IMR-90 (cell line): ENCODE measurements around the gene FGF12. TPM values are rescaled to one million over a fixed set of nuclear protein-coding genes. Genes with fewer than 3 reads are reported as not detected.

Experiments used
- ATAC-seq: fragments of 200-7000 bp; cut with Tn5 transposase; 2 replicates; pipeline ENCODE4 v1.9.1; 2020; ENCODE audit warnings: low read depth, mild to moderate bottlenecking, moderate library complexity
- BruUV-seq: library from RNA; stranded (reverse); fragments of 400-500 nt; replicated peaks from 2 replicates; lab custom pipeline; 2021; lab: Mats Ljungman, UMichigan
- CTCF ChIA-PET: fragments of 300-600 bp; formaldehyde crosslinking; extraction: SDS; loops from one replicate; lab custom pipeline; 2021; ENCODE audit warnings: antibody characterized with exemption; lab: Yijun Ruan, JAX
- POLR2A ChIA-PET: fragments of 300-600 bp; sonication (Branson Sonifier 250); formaldehyde crosslinking; loops from one replicate; lab custom pipeline; 2022; ENCODE audit warnings: antibody characterized with exemption; ENCODE audit not compliant: unreplicated experiment; lab: Charles Lee
- DNase-seq: peaks from one replicate; pipeline ENCODE4 v3.0.0; 2013
- H2AFZ ChIP-seq: replicated peaks from 2 replicates; pipeline ENCODE3; 2013; ENCODE audit warnings: low read length, mild to moderate bottlenecking; ENCODE audit not compliant: poor library complexity
- H2AK5ac ChIP-seq: 2 replicates; pipeline ENCODE4 v1.6.1; 2013; ENCODE audit warnings: low read depth, low read length, inconsistent platforms
- H2AK9ac ChIP-seq: replicated peaks from 2 replicates; pipeline ENCODE3; 2013; ENCODE audit warnings: mild to moderate bottlenecking, low read depth, low read length, moderate library complexity; ENCODE audit not compliant: poor library complexity
- H2BK120ac ChIP-seq: 2 replicates; pipeline ENCODE4 v1.6.1; 2013; ENCODE audit warnings: low read depth, low read length, inconsistent platforms
- H2BK15ac ChIP-seq: 3 replicates; pipeline ENCODE4 v1.6.1; 2013; ENCODE audit warnings: low read depth, low read length, inconsistent platforms
- H2BK20ac ChIP-seq: 2 replicates; pipeline ENCODE4 v1.6.1; 2013; ENCODE audit warnings: low read depth, mild to moderate bottlenecking, inconsistent platforms, low read length, moderate library complexity
- H2BK5ac ChIP-seq: 2 replicates; pipeline ENCODE4 v1.6.1; 2013; ENCODE audit warnings: mild to moderate bottlenecking, low read depth, low read length, inconsistent platforms; ENCODE audit not compliant: poor library complexity, severe bottlenecking
- H3K14ac ChIP-seq: replicated peaks from 2 replicates; pipeline ENCODE4 v1.6.1; 2013; ENCODE audit warnings: low read depth, low read length, inconsistent platforms
- H3K18ac ChIP-seq: 2 replicates; pipeline ENCODE4 v1.6.1; 2013; ENCODE audit warnings: low read depth, low read length, control low read depth
- H3K23ac ChIP-seq: 2 replicates; pipeline ENCODE4 v1.6.1; 2013; ENCODE audit warnings: low read depth, low read length, inconsistent platforms
- H3K27ac ChIP-seq: 2 replicates; pipeline ENCODE4 v1.5.1; 2013; ENCODE audit warnings: mild to moderate bottlenecking, control low read depth, low read length; ENCODE audit not compliant: insufficient read depth
- H3K27me3 ChIP-seq: 2 replicates; pipeline ENCODE4 v1.6.1; 2013; ENCODE audit warnings: low read length; ENCODE audit not compliant: control insufficient read depth, insufficient read depth
- H3K36me3 ChIP-seq: 2 replicates; pipeline ENCODE4 v1.6.1; 2013; ENCODE audit warnings: low read length, mixed read lengths; ENCODE audit not compliant: control insufficient read depth, insufficient read depth
- H3K4ac ChIP-seq: 2 replicates; pipeline ENCODE4 v1.6.1; 2013; ENCODE audit warnings: low read depth, low read length, inconsistent platforms
- H3K4me1 ChIP-seq: 2 replicates; pipeline ENCODE4 v1.6.1; 2013; ENCODE audit warnings: low read length, mixed read lengths; ENCODE audit not compliant: control insufficient read depth, insufficient read depth
- H3K4me2 ChIP-seq: 2 replicates; pipeline ENCODE4 v1.6.1; 2013; ENCODE audit warnings: low read depth, mild to moderate bottlenecking, control low read depth, low read length, moderate library complexity
- H3K4me3 ChIP-seq: 2 replicates; pipeline ENCODE4 v1.5.1; 2013; ENCODE audit warnings: low read depth, mild to moderate bottlenecking, control low read depth, low read length, moderate library complexity; ENCODE audit not compliant: insufficient read depth
- H3K56ac ChIP-seq: 2 replicates; pipeline ENCODE4 v1.6.1; 2013; ENCODE audit warnings: low read length, inconsistent platforms; ENCODE audit not compliant: insufficient read depth; ENCODE audit errors: extremely low read depth
- H3K79me1 ChIP-seq, 2 experiments: 2 replicates each; pipeline ENCODE4 v1.6.1; 2013; ENCODE audit warnings: low read length in 2 of 2, inconsistent platforms in 1 of 2, low read depth in 1 of 2
- H3K9ac ChIP-seq: 2 replicates; pipeline ENCODE4 v1.6.1; 2013; ENCODE audit warnings: low read depth, low read length, control low read depth
- H3K9me1 ChIP-seq: 2 replicates; pipeline ENCODE4 v1.6.1; 2013; ENCODE audit warnings: low read length, inconsistent platforms; ENCODE audit not compliant: insufficient read depth
- H3K9me3 ChIP-seq: 2 replicates; pipeline ENCODE4 v1.6.1; 2013; ENCODE audit warnings: low read length; ENCODE audit not compliant: control insufficient read depth, insufficient read depth
- H4K20me1 ChIP-seq: 2 replicates; pipeline ENCODE4 v1.6.1; 2013; ENCODE audit warnings: low read length, inconsistent platforms; ENCODE audit not compliant: insufficient read depth
- H4K5ac ChIP-seq: 2 replicates; pipeline ENCODE4 v1.6.1; 2013; ENCODE audit warnings: mild to moderate bottlenecking, low read depth, low read length, control low read depth
- H4K8ac ChIP-seq, 2 experiments: 2 replicates each; pipeline ENCODE4 v1.6.1; 2013; ENCODE audit warnings: low read depth in 2 of 2, low read length in 2 of 2, control low read depth in 1 of 2, inconsistent platforms in 1 of 2
- H4K91ac ChIP-seq: 2 replicates; pipeline ENCODE4 v1.6.1; 2013; ENCODE audit warnings: low read depth, low read length, inconsistent platforms; ENCODE audit not compliant: insufficient read depth
- BHLHE40 ChIP-seq: fragments of 150-350 bp; IDR thresholded peaks from 2 replicates; pipeline ENCODE4 v1.6.1; 2016; ENCODE audit warnings: mild to moderate bottlenecking, low read depth, low read length
- CHD1 ChIP-seq: IDR thresholded peaks from 2 replicates; pipeline ENCODE4 v1.6.1; 2012; ENCODE audit warnings: low read depth, low read length, improper control_type of control experiment
- ELK1 ChIP-seq: fragments of 150-350 bp; IDR thresholded peaks from 2 replicates; pipeline ENCODE4 v1.6.1; 2016; ENCODE audit warnings: low read depth, mild to moderate bottlenecking, low read length, moderate library complexity, borderline replicate concordance
- FOS ChIP-seq: fragments of 150-350 bp; IDR thresholded peaks from 2 replicates; pipeline ENCODE4 v1.6.1; 2016; ENCODE audit warnings: low read depth, low read length
- MAZ ChIP-seq: IDR thresholded peaks from 2 replicates; pipeline ENCODE4 v1.6.1; 2012; ENCODE audit warnings: low read depth, mild to moderate bottlenecking, low read length, improper control_type of control experiment, moderate library complexity, borderline replicate concordance
- MXI1 ChIP-seq: IDR thresholded peaks from 2 replicates; pipeline ENCODE4 v1.6.1; 2012; ENCODE audit warnings: low read depth, mild to moderate bottlenecking, low read length, moderate library complexity, borderline replicate concordance
- NFE2L2 ChIP-seq: fragments of 150-350 bp; IDR thresholded peaks from 2 replicates; pipeline ENCODE4 v1.6.1; 2016; ENCODE audit warnings: low read depth, mild to moderate bottlenecking, low read length
- POLR2A ChIP-seq: IDR thresholded peaks from 2 replicates; pipeline ENCODE4 v1.6.1; 2012; ENCODE audit warnings: mild to moderate bottlenecking, low read depth, low read length
- RCOR1 ChIP-seq: IDR thresholded peaks from 2 replicates; pipeline ENCODE4 v1.6.1; 2012; ENCODE audit warnings: mild to moderate bottlenecking, low read length, improper control_type of control experiment; ENCODE audit not compliant: insufficient replicate concordance
- RFX5 ChIP-seq: IDR thresholded peaks from 2 replicates; pipeline ENCODE4 v1.8.0; 2012; ENCODE audit warnings: low read depth, mild to moderate bottlenecking, low read length, moderate library complexity
- SMC3 ChIP-seq: fragments of 150-350 bp; IDR thresholded peaks from 2 replicates; pipeline ENCODE4 v1.6.1; 2016; ENCODE audit warnings: low read depth, mild to moderate bottlenecking, antibody characterized with exemption, low read length, moderate library complexity
- USF2 ChIP-seq: fragments of 150-350 bp; IDR thresholded peaks from 2 replicates; pipeline ENCODE4 v1.6.1; 2017; ENCODE audit warnings: mild to moderate bottlenecking, antibody characterized with exemption, low read length, low read depth
- WGBS, 2 experiments: methylation state at CpG; one replicate each; pipeline versions ENCODE4 v1.1.5 to v1.1.7; 2013; ENCODE audit warnings: missing lambda C conversion rate in 2 of 2; ENCODE audit not compliant: insufficient read length in 1 of 2; ENCODE audit errors: extremely low coverage in 2 of 2; 5-methylcytosine and 5-hydroxymethylcytosine counted together
- dilution Hi-C: fragments of 300-500 bp; cut with HindIII; formaldehyde crosslinking; loops from one replicate; pipeline ENCODE4 v1.14.3; 2018; ENCODE audit warnings: low sequenced_read_pairs; ENCODE audit not compliant: unreplicated experiment
- in situ Hi-C: fragments of 300-500 bp; cut with MboI; formaldehyde crosslinking; loops from 3 replicates; pipeline ENCODE4 v1.14.3; 2019; ENCODE audit warnings: low sequenced_read_pairs, inconsistent platforms, mixed read lengths
- intact Hi-C: fragments of 100-400 bp; cut with micrococcal nuclease; formaldehyde crosslinking; loops from 2 replicates; pipeline ENCODE4 v1.10.0; 2022
- polyA plus RNA-seq, 3 experiments: library from polyadenylated mRNA; depleted of rRNA; stranded (reverse); fragments of >200 nt; gene quantifications; 2 replicates each; pipeline ENCODE4 v1.2.3, GENCODE V29; 2012; ENCODE audit warnings: low replicate concordance in 1 of 3
- total RNA-seq: library from RNA; depleted of rRNA; stranded (reverse); fragments of >200 nt; gene quantifications from 2 replicates; pipeline ENCODE4 v1.2.3, GENCODE V29; 2012

Gene FGF12
- total and polyA plus RNA-seq, 2 of the 4 experiments (the other 2 are of a cell fraction), result not detected

- Histone ChIP-seq H2BK15ac (no peak overlapping the region), H3K4ac (no peak overlapping the region), H2AK5ac (no peak overlapping the region), H3K27me3 (no peaks in the 10 kb centered on the region), H4K91ac (no peak overlapping the region), H3K79me1 (no peaks in the 10 kb centered on the region), H3K9ac (no peak overlapping the region), H3K4me2 (no peak overlapping the region), H2BK120ac (no peak overlapping the region), H3K9me1 (no peaks in the 10 kb centered on the region), H3K14ac (no peak overlapping the region), H2BK20ac (no peak overlapping the region), H2AFZ (no peak overlapping the region), H3K56ac (no peak overlapping the region), H4K20me1 (no peaks in the 10 kb centered on the region), H3K4me3 (no peak overlapping the region), H2BK5ac (no peak overlapping the region), H3K18ac (no peak overlapping the region), H3K23ac (no peak overlapping the region), H3K36me3 (no peaks in the 10 kb centered on the region), H3K9me3 (no peaks in the 10 kb centered on the region), H4K5ac (no peak overlapping the region), H4K8ac (no peak overlapping the region), H3K27ac (no peak overlapping the region), H3K4me1 (no peaks in the 10 kb centered on the region), H2AK9ac (no peak overlapping the region)
- dilution Hi-C loops, result no loop called here
- in situ Hi-C loops, result no loop called here
- intact Hi-C loops, result no loop called here
- WGBS, 2 experiments, result no CpG with 5 or more reads among the region's 2 CpGs
- TF ChIP-seq CHD1 (no peak), BHLHE40 (no peak), POLR2A (no peak), RCOR1 (no peak), SMC3 (no peak), MAZ (no peak), USF2 (no peak), MXI1 (no peak), NFE2L2 (no peak), ELK1 (no peak), RFX5 (no peak), FOS (no peak)
- DNase-seq, result no peak
- no peak for ATAC-seq
- POLR2A ChIA-PET, result no interaction called here
- BruUV-seq, result no TSS peak
- CTCF ChIA-PET, result no interaction called here
Observed at GRCh38 chr3:192223815-192224214, 503.5 kb downstream of the FGF12 start.
